ENCODE data around the gene CFDP1. TPM values are rescaled to one million over a fixed set of nuclear protein-coding genes. Genes with fewer than 3 reads are reported as not detected.

Gene CFDP1
- total and polyA plus RNA-seq, 2 of the 13 experiments (the other 11 are each of a cell fraction or from before 2014, with no cell fraction given), result 78.6 to 153 TPM

GRCh38 chr16:75249441-75249840 is 183.9 kb downstream of the CFDP1 start (continued):
- TF ChIP-seq ZBTB34 (CRISPR knock-in tag; IDR thresholded peaks at IDR 0.05), result 0 out of 2 replicates have a peak, but pooled peaks have one; percentile 16
- TF ChIP-seq GFI1 (CRISPR knock-in tag; IDR thresholded peaks at IDR 0.05; ENCODE audit: borderline replicate concordance), result no peak
- no peak for TF ChIP-seq ZSCAN20 (CRISPR knock-in tag; IDR thresholded peaks at IDR 0.05; ENCODE audit: borderline replicate concordance)
- peak; percentile 39 for TF ChIP-seq HNRNPH1 (optimal IDR thresholded peaks at IDR 0.05; ENCODE audit: low read depth, low read length)
- TF ChIP-seq ZNF776 (CRISPR knock-in tag; IDR thresholded peaks at IDR 0.05), result no peak
- TF ChIP-seq ZNF350 (CRISPR knock-in tag; IDR thresholded peaks at IDR 0.05; ENCODE audit: borderline replicate concordance, low read depth), result 0 out of 2 replicates have a peak, but pooled peaks have one; percentile 12
- no peak for TF ChIP-seq ZFP90 (CRISPR knock-in tag; IDR thresholded peaks at IDR 0.05; ENCODE audit: borderline replicate concordance)
- no peak for TF ChIP-seq NCOR1 (IDR thresholded peaks at IDR 0.05; ENCODE audit: borderline replicate concordance, low read length)
- TF ChIP-seq NFE2L1 (CRISPR knock-in tag; IDR thresholded peaks at IDR 0.05; ENCODE audit: borderline replicate concordance), result 0 out of 2 replicates have a peak, but pooled peaks have one; percentile 23
- no peak for TF ChIP-seq ZNF761 (CRISPR knock-in tag; conservative IDR thresholded peaks at IDR 0.05)
- TF ChIP-seq IRF2 (CRISPR knock-in tag; IDR thresholded peaks at IDR 0.05), result no peak
- peak; percentile 17; the same call in 1 of the 2 replicates for TF ChIP-seq ZNF556 (CRISPR knock-in tag; IDR thresholded peaks at IDR 0.05; ENCODE audit: borderline replicate concordance)
- no peak for TF ChIP-seq KLF9 (CRISPR knock-in tag; IDR thresholded peaks at IDR 0.05; ENCODE audit: low read depth)
- no peak for TF ChIP-seq SUZ12 (IDR thresholded peaks at IDR 0.05; ENCODE audit: low read depth, low read length)
- 0 out of 2 replicates have a peak, but pooled peaks have one; percentile 57 for TF ChIP-seq ZNF567 (CRISPR knock-in tag; IDR thresholded peaks at IDR 0.05; ENCODE audit: borderline replicate concordance)
- no peak for TF ChIP-seq ZBTB39 (CRISPR knock-in tag; IDR thresholded peaks at IDR 0.05)
- no peak for TF ChIP-seq ZNF337 (CRISPR knock-in tag; IDR thresholded peaks at IDR 0.05; ENCODE audit: borderline replicate concordance, low read depth)
- no peak for TF ChIP-seq FOSL2 (CRISPR knock-in tag; IDR thresholded peaks at IDR 0.05)
- no peak for TF ChIP-seq MAFK (conservative IDR thresholded peaks at IDR 0.05 in 1 of 2, IDR thresholded peaks at IDR 0.05 in 1 of 2; ENCODE audit: low read length in 2 of 2)

Measured in HepG2 (cell line).